Right kidney (tissue), 1 donor: ENCODE data around the gene MAP7D1.
"Not testable (repeated sequence)": the region's sequence is repeated elsewhere in the genome, so short reads cannot be mapped to it uniquely, and the experiment has no call there.

Source experiments
- DNase-seq: peaks from one replicate; pipeline ENCODE4 v3.0.0-alpha.2; 2016

The MAP7D1 gene

GRCh38 chr1:36168514-36168913 is 12.6 kb downstream of the MAP7D1 start:
- DNase-seq: no peak

DNA sequence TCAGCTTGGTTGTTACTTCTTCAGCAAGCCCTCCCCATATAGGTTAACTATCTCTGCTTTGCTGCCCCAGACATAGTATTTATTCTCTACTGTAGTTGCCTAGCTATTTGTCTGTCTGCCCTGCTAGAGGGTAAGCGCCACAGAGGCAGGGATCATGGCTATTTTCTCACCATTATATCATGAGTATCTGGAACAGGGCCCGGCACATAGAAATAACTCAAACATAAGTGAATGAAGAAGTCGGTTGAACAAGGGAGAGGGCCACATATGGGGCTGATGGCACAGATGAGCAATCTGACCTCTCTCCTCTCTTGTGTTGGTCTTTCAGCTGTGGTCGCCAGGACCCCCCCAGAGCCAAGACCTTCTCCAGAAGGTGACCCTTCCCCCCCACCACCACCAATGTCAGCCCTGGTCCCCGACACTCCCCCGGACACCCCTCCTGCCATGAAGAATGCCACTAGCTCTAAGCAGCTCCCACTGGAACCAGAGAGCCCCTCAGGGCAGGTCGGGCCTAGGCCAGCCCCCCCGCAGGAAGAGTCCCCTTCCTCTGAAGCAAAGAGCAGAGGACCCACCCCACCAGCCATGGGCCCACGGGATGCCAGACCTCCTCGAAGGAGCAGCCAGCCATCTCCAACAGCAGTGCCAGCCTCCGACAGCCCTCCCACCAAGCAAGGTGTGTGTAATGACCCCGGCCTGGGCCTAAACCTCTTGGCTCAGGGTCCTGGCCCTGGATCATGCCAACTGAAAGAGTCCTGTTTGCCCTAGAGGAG is 14.9 kb downstream of the MAP7D1 start:
- DNase-seq: no peak

GRCh38 chr1:36172017-36172747 is 16.2 kb downstream of the MAP7D1 start:
- DNase-seq: no peak

DNA sequence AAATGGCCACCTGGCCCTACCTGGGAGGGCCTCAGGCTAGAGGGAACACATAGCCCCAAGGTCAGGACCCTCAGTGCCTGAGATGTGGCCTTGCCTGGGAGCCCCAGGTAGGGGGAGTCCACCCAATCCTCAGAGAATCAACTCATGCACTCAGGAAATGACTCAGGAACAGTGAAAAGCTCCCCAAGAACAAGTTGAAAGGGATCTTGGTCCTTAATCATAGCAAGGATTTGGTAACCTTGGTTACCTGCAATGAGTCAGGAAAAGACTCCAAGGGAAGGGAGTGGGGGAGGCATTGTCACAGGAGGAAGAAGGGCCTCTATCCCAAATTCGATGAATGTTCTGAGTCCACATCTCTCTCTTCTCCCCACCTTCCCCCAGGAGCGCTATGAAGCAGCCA is 17.0 kb downstream of the MAP7D1 start:
- DNase-seq: no peak

GRCh38 chr1:36174713-36175112 is 18.8 kb downstream of the MAP7D1 start:
- no peak for DNase-seq

DNA sequence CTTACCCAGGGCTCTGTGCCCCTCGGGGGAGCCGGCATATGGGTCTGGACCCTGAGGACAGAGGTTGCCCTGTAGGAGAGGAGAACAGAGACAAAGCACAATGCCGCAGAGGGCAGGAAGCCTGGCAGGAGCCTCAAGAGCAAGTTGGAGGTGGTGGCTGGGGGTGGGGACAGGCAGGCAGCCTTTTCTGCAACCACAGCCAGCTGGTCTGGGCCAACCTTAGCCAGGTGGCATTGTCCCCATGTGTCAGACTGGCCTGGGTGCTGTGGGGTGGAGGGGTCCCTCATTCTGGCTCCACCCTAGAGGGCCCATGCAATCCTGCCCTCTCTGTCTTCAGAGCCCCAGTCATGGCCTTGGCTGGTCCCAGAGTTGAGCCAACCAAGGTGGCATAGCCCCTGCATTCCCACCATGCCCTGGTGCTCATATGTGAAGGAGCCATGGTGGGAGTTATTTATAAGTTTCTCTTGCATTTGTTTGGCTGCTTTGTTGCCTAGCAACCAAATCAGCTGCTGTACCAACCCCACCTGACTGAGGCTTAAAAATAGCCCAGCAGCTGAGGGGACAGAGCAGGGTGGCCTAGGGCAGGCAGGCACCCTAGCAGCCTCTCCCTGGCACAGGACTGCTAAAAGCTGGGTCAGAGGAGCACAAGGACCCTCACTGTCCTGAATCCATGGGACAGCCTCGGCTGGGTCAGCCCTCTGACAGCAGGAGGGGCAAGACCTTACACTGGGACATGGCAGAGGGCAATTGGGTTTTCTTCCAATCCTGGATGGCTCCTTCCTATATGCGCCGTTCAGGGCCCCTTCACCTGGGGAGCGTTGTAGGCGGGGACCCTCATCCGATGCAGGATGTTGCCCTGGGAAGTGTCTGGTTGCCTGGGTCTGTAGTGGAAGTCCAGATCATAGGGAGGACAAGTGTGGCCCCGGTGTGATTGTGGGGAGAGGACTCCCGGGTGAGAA is 19.5 kb downstream of the MAP7D1 start:
- DNase-seq: peak; percentile 28

- DNase-seq: peak; percentile 61
These were observed 20.4 kb downstream of the MAP7D1 start for GRCh38 chr1:36176106-36176949.

DNA sequence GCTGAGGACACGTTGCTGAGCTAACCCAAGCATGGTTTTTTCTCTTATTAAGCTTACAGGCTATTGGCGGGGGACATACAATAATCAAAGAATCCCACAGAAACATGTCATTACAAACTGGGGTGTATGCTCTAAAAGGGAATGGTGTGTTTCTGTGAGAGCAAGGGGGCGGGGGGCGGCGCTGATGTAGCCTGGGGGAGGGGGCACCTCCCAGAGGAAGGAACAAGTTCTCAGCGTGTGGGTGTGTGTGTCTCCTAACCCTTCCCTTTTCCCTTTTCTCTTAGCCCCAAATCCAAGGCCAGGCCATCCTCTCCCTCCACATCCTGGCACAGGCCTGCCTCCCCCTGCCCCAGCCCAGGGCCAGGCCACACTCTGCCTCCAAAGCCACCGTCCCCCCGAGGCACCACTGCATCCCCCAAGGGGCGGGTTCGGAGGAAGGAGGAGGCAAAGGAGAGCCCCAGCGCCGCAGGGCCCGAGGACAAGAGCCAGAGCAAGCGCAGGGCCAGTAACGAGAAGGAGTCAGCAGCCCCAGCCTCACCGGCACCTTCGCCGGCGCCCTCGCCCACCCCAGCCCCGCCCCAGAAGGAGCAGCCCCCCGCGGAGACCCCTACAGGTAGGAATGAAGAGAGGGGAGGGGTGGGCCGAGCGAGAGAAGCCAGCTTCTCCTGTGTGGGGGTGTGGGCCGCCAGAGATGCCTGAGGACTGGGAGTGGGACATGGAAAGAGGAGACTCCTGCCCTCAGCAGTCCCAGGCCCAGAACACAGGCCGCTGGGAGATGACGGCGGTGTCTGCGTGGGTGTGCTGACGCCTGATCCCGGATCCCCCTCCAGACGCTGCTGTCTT is 21.9 kb downstream of the MAP7D1 start:
- DNase-seq: no peak

GRCh38 chr1:36178471-36179219 is 22.7 kb downstream of the MAP7D1 start:
- peak; percentile 72 for DNase-seq

GRCh38 chr1:36179220-36179600 is 23.2 kb downstream of the MAP7D1 start:
- no peak for DNase-seq

GRCh38 chr1:36182734-36183133 is 26.8 kb downstream of the MAP7D1 start:
- no peak for DNase-seq

DNA sequence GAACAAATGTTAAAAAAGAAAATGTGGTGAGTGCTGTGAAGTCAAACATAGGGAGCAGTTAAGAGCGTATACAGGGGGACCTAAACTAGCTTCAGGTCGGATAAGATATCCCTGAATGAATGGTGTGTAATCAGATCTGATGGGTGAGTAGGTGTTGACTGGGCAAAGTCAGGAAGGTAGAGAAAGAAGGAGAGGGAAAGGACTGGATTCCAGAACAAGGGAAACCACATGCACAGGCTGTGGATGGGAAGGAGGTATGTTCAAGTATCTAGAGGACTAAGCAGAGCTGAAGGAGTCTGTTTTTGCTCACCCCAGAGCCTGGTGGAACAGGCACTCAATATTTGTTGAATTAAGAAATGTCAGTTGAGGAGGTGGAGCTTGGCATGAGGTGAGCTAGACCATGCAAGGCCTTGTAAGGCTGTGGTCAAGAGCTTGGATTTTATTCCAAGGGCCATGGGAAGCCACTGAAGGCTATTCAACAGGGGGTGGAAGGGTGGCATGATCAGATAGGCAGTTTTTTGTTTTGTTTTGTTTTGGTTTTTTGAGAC is 27.4 kb downstream of the MAP7D1 start:
- no peak for DNase-seq

DNA sequence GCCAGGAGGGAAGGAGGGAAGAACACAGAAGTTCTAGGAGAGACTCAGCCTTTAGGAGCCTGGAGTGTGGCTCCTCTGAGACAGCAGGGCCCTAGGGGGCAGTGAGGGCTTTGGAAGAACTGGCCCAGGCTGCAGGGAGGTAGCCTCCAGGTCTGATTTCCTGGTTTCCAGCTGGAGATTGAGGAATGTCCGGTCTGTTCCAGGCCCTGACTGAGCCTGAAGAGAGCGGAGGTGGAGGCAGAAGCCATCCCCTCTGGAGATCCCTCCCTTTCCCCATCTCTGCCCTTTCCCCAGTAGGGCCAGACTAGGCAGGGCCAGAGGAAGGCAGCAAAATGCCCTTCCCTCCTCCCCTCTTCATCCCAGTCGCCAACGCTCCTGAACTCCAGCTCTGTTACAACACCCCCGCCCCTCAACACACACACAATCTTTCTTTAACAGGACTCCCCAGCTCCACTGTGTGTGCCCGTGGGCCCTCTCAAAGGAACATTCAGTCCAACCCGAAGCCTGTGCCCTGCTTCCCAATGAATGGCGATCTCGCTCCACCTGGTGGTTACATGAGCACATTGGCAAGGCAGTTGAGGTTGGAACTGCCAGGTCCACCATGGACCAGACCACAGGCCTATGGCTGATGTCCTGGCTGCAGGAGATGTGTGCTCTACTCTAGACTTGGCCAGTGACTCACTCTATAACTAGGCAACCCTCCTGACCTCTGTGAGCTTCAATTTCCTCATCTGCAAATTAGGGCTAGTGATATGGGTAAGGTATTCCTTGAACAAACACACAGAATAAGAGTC is 32.0 kb downstream of the MAP7D1 start:
- DNase-seq: peak; percentile 66

- DNase-seq: not testable (repeated sequence)
These were observed 40.8 kb downstream of the MAP7D1 start for GRCh38 chr1:36196805-36197204.

DNA sequence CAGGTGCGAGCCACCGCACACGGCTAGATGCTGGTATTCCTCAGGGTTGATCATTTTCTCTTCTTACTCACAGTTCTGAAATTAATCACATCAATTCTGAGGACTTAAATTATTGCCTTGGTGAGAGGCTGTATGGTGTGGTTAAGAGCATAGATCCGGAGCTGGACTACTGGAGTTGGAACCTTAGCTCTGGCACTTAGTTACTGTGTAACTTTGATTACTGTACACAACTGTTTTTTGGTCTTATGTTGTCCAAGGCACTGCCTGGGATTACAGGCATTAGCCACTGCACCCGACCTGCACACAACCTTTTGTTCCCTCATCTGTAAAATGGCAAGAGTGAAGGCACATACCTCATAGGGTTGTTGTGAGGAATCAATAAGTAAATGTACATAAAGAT is 42.7 kb downstream of the MAP7D1 start:
- no peak for DNase-seq

GRCh38 chr1:36199934-36200741 is 44.2 kb downstream of the MAP7D1 start:
- no peak for DNase-seq

GRCh38 chr1:36203027-36203553 is 47.1 kb downstream of the MAP7D1 start:
- DNase-seq: no peak
